ENCODE data around the gene CDK15.

Gene CDK15

GRCh38 chr2:201813996-201814760, 7.8 kb downstream of the CDK15 start:
- no peaks in the 10 kb centered on the region for H3K36me3 ChIP-seq (ENCODE audit: control insufficient read depth in 2 of 2, insufficient read depth in 1 of 2, low read length in 2 of 2)
- ChIA-PET POLR2A (no interaction called here), CTCF (no interaction called here)
- 0 out of 2 replicates have a peak, but pooled peaks have one; percentile 38 for TF ChIP-seq OVOL3 (tag by site-specific recombination; IDR thresholded peaks at IDR 0.05)
- no peak for TF ChIP-seq ZBTB21 (tag by site-specific recombination; IDR thresholded peaks at IDR 0.05)
- no peak for TF ChIP-seq ZNF391 (tag by site-specific recombination; IDR thresholded peaks at IDR 0.05; ENCODE audit: borderline replicate concordance, low read depth)
- TF ChIP-seq PRDM4 (tag by site-specific recombination; IDR thresholded peaks at IDR 0.05) = peak; percentile 93
- TF ChIP-seq ZNF580 (tag by site-specific recombination; IDR thresholded peaks at IDR 0.05) = 0 out of 2 replicates have a peak, but pooled peaks have one; percentile 35
- 0 out of 2 replicates have a peak, but pooled peaks have one; percentile 33 for TF ChIP-seq ZNF561 (tag by site-specific recombination; IDR thresholded peaks at IDR 0.05; ENCODE audit: borderline replicate concordance)
- TF ChIP-seq GLI4 (tag by site-specific recombination; IDR thresholded peaks at IDR 0.05) = no peak
- peak; percentile 32; the same call in 1 of the 2 replicates for TF ChIP-seq GLIS1 (tag by site-specific recombination; IDR thresholded peaks at IDR 0.05)
- TF ChIP-seq PRDM6 (tag by site-specific recombination; IDR thresholded peaks at IDR 0.05) = peak; percentile 73
- 0 out of 2 replicates have a peak, but pooled peaks have one; percentile 67 for TF ChIP-seq WT1 (tag by site-specific recombination; IDR thresholded peaks at IDR 0.05)
- TF ChIP-seq FEZF1 (tag by site-specific recombination; IDR thresholded peaks at IDR 0.05) = peak; percentile 80
- no peak for TF ChIP-seq ZNF366 (tag by site-specific recombination; conservative IDR thresholded peaks at IDR 0.05)
- TF ChIP-seq OSR2 (tag by site-specific recombination; IDR thresholded peaks at IDR 0.05) = peak; percentile 61
- TF ChIP-seq ZBTB44 (tag by site-specific recombination; IDR thresholded peaks at IDR 0.05) = peak; percentile 48; the same call in 1 of the 2 replicates
- H3K4me1 ChIP-seq (ENCODE audit: control insufficient read depth, insufficient read depth, low read length) = peaks cover 9% of the 10 kb centered on the region
- no peaks in the 10 kb centered on the region for H3K9me3 ChIP-seq (ENCODE audit: control insufficient read depth, insufficient read depth, low read depth, low read length)
- H3K4me3 ChIP-seq (ENCODE audit: low read depth, low read length) = no peak overlapping the region
- no peak overlapping the region for H3K27ac ChIP-seq (ENCODE audit: extremely low read depth, low read depth, low read length)

GRCh38 chr2:201816657-201817575, 10.6 kb downstream of the CDK15 start:
- CTCF ChIA-PET = interaction anchor here (0.7 kb wide), 1 partner anchor 349 kb away, joined by 3 read pairs; no protein-coding TSS in a partner anchor
- Histone ChIP-seq H3K9me3 (ENCODE audit: control insufficient read depth, insufficient read depth, low read depth, low read length) (no peaks in the 10 kb centered on the region), H3K4me3 (ENCODE audit: low read depth, low read length) (no peak overlapping the region), H3K36me3 (ENCODE audit: control insufficient read depth in 2 of 2, insufficient read depth in 1 of 2, low read length in 2 of 2) (no peaks in the 10 kb centered on the region), H3K27ac (ENCODE audit: extremely low read depth, low read depth, low read length) (no peak overlapping the region), H3K4me1 (ENCODE audit: control insufficient read depth, insufficient read depth, low read length) (peaks cover 8% of the 10 kb centered on the region)
- POLR2A ChIA-PET = no interaction called here
- TF ChIP-seq ZBTB48 (tag by site-specific recombination; IDR thresholded peaks at IDR 0.05) (no peak), ZNF23 (tag by site-specific recombination; IDR thresholded peaks at IDR 0.05; ENCODE audit: borderline replicate concordance) (no peak), ZNF670 (tag by site-specific recombination; IDR thresholded peaks at IDR 0.05; ENCODE audit: low read depth) (no peak), ZNF202 (tag by site-specific recombination; IDR thresholded peaks at IDR 0.05; ENCODE audit: borderline replicate concordance) (no peak), HIC1 (tag by site-specific recombination; IDR thresholded peaks at IDR 0.05) (no peak), TSHZ1 (tag by site-specific recombination; IDR thresholded peaks at IDR 0.05; ENCODE audit: borderline replicate concordance) (no peak)

Measured in HEK293 (cell line).